Loucy (cell line): Measurements from ENCODE around the gene CEP41.

ENCODE experiments used
- EZH2phosphoT487 ChIP-seq: fragments of 200-600 bp; IDR thresholded peaks from 2 replicates; pipeline ENCODE4 v1.6.1; 2018; ENCODE audit warnings: antibody characterized with exemption, mild to moderate bottlenecking, moderate library complexity, borderline replicate concordance
- TF ChIP-seq, protein P1 (sequence below): fragments of 200-600 bp; sonication (generic); conservative IDR thresholded peaks from 2 replicates; pipeline ENCODE4 v1.5.1; 2014; ENCODE audit warnings: mild to moderate bottlenecking, antibody characterized with exemption, low read length

DNA sequence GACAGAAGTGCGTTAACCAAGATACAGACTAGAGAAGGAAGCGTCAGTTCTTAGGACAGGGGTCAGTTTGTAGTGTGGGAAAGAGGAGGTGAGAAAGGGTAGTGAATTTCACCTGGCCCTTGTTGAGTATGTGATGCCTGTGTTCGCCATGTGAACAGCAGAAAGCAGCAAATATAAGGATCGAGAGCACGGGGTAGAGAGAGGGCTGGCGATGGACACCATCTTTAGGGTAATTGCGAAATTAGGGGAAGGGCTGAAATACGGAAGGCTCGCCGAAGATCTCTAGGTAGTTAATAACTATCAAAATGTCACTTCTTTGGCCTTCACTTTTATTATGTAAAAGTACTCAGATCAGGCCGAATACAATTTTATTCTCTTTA lies 44.9 kb upstream of the CEP41 start:
- TF ChIP-seq, protein P1, sequence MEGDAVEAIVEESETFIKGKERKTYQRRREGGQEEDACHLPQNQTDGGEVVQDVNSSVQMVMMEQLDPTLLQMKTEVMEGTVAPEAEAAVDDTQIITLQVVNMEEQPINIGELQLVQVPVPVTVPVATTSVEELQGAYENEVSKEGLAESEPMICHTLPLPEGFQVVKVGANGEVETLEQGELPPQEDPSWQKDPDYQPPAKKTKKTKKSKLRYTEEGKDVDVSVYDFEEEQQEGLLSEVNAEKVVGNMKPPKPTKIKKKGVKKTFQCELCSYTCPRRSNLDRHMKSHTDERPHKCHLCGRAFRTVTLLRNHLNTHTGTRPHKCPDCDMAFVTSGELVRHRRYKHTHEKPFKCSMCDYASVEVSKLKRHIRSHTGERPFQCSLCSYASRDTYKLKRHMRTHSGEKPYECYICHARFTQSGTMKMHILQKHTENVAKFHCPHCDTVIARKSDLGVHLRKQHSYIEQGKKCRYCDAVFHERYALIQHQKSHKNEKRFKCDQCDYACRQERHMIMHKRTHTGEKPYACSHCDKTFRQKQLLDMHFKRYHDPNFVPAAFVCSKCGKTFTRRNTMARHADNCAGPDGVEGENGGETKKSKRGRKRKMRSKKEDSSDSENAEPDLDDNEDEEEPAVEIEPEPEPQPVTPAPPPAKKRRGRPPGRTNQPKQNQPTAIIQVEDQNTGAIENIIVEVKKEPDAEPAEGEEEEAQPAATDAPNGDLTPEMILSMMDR = no peak
- TF ChIP-seq EZH2phosphoT487 = no peak
